ENCODE results near the gene CLPSL1.

Gene CLPSL1

DNA sequence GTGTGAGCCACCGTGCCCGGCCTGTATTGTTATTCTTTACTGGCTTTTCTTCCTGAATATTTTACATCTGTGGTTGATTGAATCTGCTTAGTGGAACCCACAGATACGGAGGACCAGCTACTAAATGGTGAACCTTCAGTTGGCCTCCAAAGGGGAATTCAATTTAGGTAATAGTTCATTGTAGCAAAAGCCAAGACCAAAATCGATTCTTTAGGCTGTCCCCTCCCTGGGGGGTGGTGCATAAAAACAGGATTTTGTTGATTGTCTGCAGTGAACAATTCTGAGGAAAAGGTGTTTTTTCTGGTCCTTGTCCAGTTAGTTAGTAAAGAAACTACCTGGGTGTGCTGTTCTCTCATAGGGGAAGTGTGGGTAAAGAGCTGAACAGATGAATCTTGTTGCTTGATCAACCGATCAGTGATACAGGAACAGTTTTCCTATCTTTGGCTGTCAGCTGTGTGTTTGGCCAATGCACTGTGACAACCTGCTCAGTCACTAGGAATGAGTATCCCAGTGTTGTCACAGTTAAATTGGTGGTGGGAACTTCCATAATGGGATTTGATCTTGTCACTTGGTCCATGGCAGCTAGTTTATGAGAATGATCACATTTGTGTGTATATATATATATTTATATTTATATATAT lies 43.9 kb downstream of the CLPSL1 start:
- intact Hi-C loops (cut with DNase I), result no loop called here
- no peak for DNase-seq

DNA sequence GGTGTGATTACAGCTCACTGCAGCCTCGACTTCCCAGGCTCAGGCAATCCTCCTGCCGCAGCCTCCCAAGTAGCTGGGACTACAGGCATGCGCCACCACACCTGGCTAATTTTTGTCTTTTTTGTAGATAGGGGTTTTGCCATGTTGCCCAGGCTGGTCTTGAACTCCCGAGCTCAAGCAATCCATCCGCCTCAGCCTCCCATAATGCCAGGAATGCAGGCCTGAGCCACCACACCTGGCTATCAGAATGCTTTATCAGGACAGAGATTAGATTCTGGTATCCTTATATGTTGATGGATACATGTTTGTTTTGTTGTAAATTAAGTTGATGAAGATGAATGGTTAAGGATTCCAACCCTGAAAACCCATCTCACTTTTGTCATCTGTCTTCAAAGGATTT lies 48.5 kb downstream of the CLPSL1 start:
- intact Hi-C loops (cut with DNase I), result no loop called here
- DNase-seq, result no peak

DNA sequence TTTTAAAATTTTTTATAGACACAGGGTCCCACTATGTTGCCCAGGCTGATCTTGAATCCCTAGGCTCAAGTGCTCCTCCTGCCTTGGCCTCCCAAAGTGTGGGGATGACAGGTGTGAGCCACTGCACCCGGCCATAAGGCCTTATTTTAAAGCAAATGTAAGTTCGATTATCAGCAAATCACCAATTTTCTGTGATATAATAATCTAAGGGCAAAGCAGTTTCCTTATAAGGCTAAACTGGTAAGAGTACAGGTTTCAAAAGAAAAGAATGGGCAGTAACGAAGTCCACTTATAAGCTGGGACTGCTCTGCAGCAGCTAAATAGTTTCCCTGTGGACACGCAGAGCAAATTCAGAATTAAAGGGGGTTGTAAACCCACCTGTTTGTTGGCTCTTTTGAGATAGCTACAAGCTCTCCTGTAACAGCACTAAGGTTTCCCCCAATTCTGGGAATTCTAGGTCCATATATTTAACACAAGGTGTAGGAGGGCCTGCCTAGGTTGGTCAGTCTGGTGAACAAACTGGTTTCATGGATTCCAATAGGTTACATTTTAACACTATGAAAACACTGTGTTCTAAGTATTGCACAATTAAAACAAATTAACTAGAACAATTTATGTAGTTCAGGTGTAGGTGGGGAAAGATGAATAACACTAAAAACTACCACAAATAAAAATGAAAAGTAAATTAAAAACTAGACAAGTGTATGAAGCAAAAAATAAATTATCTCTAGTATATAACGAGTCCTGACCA lies 50.6 kb downstream of the CLPSL1 start:
- intact Hi-C loops (cut with DNase I), result no loop called here
- no peak for DNase-seq

DNA sequence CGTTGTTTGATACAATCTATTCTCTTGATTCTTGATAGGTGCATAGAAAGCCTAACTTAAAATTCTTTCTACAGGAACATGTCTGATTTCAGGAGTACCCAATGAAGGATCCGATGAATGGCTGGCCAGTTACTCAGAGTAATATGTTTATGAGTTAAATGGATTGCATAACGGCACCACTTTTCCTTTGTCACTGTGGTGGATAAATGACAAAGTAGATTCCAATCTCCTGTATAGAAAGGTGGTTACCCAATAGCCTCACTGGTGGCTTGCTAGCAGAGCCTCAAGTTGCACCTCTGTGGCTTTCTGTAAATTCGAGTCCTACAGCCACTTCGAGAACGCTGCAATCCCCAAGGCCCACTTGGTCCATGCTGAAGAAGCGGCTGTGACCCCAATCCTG lies 52.7 kb downstream of the CLPSL1 start:
- intact Hi-C loops (cut with DNase I), result no loop called here
- DNase-seq, result no peak
